WERI-Rb-1 (cell line): ENCODE measurements around the gene PTPRN2.

ENCODE experiments used
- DNase-seq: peaks from one replicate; pipeline ENCODE4 v3.0.0-alpha.2; 2020
- H3K27ac ChIP-seq: fragments of 250-450 bp; sonication (Bioruptor Pico); 2 replicates; pipeline ENCODE4 v1.5.1; 2020; ENCODE audit warnings: mild to moderate bottlenecking, moderate library complexity
- H3K27me3 ChIP-seq: fragments of 250-450 bp; sonication (Bioruptor Pico); 2 replicates; pipeline ENCODE4 v1.5.1; 2021; ENCODE audit warnings: mild to moderate bottlenecking, low read depth, moderate library complexity; ENCODE audit not compliant: insufficient read depth, severe bottlenecking
- H3K36me3 ChIP-seq: fragments of 250-450 bp; sonication (Bioruptor Pico); 2 replicates; pipeline ENCODE4 v1.5.1; 2020; ENCODE audit warnings: mild to moderate bottlenecking, moderate library complexity
- H3K4me3 ChIP-seq: 2 replicates; pipeline ENCODE4 v1.5.1; 2011; ENCODE audit warnings: low read depth, mild to moderate bottlenecking, control low read depth, low read length
- H3K9me3 ChIP-seq: fragments of 250-450 bp; sonication (Bioruptor Pico); 2 replicates; pipeline ENCODE4 v1.5.1; 2021; ENCODE audit warnings: mild to moderate bottlenecking, moderate library complexity; ENCODE audit not compliant: severe bottlenecking
- CTCF ChIP-seq: IDR thresholded peaks from 2 replicates; pipeline ENCODE4 v1.5.1; 2011; ENCODE audit warnings: low read depth, mild to moderate bottlenecking, control low read depth, inconsistent platforms, low read length

PTPRN2 gene

DNA sequence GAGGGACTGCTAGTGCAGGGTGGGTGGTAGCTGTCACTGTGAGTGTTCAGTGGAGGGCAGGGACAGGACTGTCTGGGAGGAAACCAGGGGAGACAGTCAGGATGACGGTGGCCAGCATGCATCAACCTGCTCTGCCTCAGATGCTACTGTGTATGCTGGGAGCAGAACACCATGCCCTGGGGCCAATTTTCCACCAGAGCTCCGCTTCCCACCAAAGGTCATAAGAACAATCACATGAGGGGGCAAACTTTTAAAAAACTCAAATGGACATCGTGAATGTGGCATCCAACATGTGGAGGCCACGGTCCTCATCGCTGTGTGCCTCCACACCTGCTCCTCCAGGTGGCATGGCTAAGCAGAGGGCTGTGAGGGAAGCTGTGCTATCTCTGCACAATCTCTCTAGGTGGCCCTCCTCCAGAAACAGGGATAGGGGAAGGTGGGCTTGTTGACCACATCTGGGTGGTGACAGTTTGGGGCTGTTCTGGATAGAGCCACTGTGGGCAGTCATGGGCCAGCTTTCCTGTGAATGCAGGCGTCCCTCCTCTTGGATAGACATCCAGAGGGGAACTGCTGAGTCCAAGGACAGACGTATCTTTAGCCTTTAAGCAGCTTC, 411.0 kb downstream of the PTPRN2 start:
- H3K27me3 ChIP-seq = no peaks in the 10 kb centered on the region
- no peak for TF ChIP-seq CTCF
- no peaks in the 10 kb centered on the region for H3K36me3 ChIP-seq
- H3K9me3 ChIP-seq = no peaks in the 10 kb centered on the region
- DNase-seq = no peak
- no peak overlapping the region for H3K4me3 ChIP-seq
- H3K27ac ChIP-seq = no peak overlapping the region

- H3K4me3 ChIP-seq = no peak overlapping the region
- no peak overlapping the region for H3K27ac ChIP-seq
- no peaks in the 10 kb centered on the region for H3K27me3 ChIP-seq
- no peaks in the 10 kb centered on the region for H3K9me3 ChIP-seq
- TF ChIP-seq CTCF = no peak
- no peak for DNase-seq
- H3K36me3 ChIP-seq = no peaks in the 10 kb centered on the region
Measured at GRCh38 chr7:158175779-158176178, 411.8 kb downstream of the PTPRN2 start.

DNA sequence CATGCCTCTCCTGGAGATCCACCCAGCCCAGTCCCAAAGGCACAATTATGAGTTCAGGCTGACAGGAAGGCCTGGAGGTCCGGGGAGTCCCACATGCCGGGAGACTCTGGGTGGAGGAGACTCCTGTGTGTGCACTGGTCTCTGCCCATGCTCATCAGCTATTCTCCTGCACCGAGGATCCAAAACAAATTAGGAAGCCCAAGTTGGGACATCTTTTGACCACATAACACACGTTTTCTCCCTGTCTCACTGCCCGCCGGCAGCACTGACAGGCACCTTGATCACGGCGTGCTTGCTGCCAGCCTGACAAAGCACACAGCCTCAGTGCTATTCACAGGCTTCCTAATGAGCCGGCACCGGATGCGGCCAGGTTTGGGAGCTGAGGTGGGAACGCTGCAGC, 412.7 kb downstream of the PTPRN2 start:
- no peak overlapping the region for H3K4me3 ChIP-seq
- TF ChIP-seq CTCF = no peak
- H3K9me3 ChIP-seq = no peaks in the 10 kb centered on the region
- no peaks in the 10 kb centered on the region for H3K36me3 ChIP-seq
- H3K27me3 ChIP-seq = no peaks in the 10 kb centered on the region
- no peak overlapping the region for H3K27ac ChIP-seq
- DNase-seq = no peak

DNA sequence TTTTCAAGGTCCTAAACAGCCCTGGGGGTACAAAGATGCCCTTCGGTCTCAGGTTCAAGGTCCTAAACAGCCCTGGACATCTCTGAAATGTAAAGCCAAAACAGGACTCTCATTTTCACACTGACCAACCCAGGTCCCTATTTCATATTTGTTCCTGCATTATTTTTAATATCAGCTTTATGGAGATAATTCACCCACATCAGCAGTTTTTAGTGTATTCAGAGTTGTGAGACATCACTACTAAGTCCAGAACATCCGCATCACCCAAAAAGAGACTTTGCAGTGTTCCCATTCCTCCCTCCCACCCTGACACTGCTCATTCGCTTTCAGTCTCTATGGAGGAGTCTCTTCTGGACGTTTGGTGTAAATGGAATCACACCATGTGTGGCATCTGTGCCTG, 420.2 kb downstream of the PTPRN2 start:
- no peak for TF ChIP-seq CTCF
- Histone ChIP-seq H3K27ac (no peak overlapping the region), H3K4me3 (no peak overlapping the region), H3K36me3 (no peaks in the 10 kb centered on the region; the same call in 1 of the 2 replicates), H3K27me3 (no peaks in the 10 kb centered on the region), H3K9me3 (no peaks in the 10 kb centered on the region)
- DNase-seq = no peak

- TF ChIP-seq CTCF = no peak
- Histone ChIP-seq H3K27me3 (no peaks in the 10 kb centered on the region), H3K4me3 (no peak overlapping the region), H3K9me3 (no peaks in the 10 kb centered on the region), H3K27ac (no peak overlapping the region), H3K36me3 (no peaks in the 10 kb centered on the region; the same call in 1 of the 2 replicates)
- DNase-seq = no peak
Measured at GRCh38 chr7:158166386-158167340, 421.0 kb downstream of the PTPRN2 start.
